IMR-90 (cell line): ENCODE measurements around the gene EPGN. TPM values are rescaled to one million over a fixed set of nuclear protein-coding genes. Genes with fewer than 3 reads are reported as not detected.

ENCODE experiments used
- ATAC-seq: fragments of 200-7000 bp; cut with Tn5 transposase; 2 replicates; pipeline ENCODE4 v1.9.1; 2020; ENCODE audit warnings: low read depth, mild to moderate bottlenecking, moderate library complexity
- BruUV-seq: library from RNA; stranded (reverse); fragments of 400-500 nt; replicated peaks from 2 replicates; lab custom pipeline; 2021; lab: Mats Ljungman, UMichigan
- CTCF ChIA-PET: fragments of 300-600 bp; formaldehyde crosslinking; extraction: SDS; loops from one replicate; lab custom pipeline; 2021; ENCODE audit warnings: antibody characterized with exemption; lab: Yijun Ruan, JAX
- POLR2A ChIA-PET: fragments of 300-600 bp; sonication (Branson Sonifier 250); formaldehyde crosslinking; loops from one replicate; lab custom pipeline; 2022; ENCODE audit warnings: antibody characterized with exemption; ENCODE audit not compliant: unreplicated experiment; lab: Charles Lee
- DNase-seq: peaks from one replicate; pipeline ENCODE4 v3.0.0; 2013
- H2AFZ ChIP-seq: replicated peaks from 2 replicates; pipeline ENCODE3; 2013; ENCODE audit warnings: low read length, mild to moderate bottlenecking; ENCODE audit not compliant: poor library complexity
- H2AK5ac ChIP-seq: 2 replicates; pipeline ENCODE4 v1.6.1; 2013; ENCODE audit warnings: low read depth, low read length, inconsistent platforms
- H2AK9ac ChIP-seq: replicated peaks from 2 replicates; pipeline ENCODE3; 2013; ENCODE audit warnings: mild to moderate bottlenecking, low read depth, low read length, moderate library complexity; ENCODE audit not compliant: poor library complexity
- H2BK120ac ChIP-seq: 2 replicates; pipeline ENCODE4 v1.6.1; 2013; ENCODE audit warnings: low read depth, low read length, inconsistent platforms
- H2BK15ac ChIP-seq: 3 replicates; pipeline ENCODE4 v1.6.1; 2013; ENCODE audit warnings: low read depth, low read length, inconsistent platforms
- H2BK20ac ChIP-seq: 2 replicates; pipeline ENCODE4 v1.6.1; 2013; ENCODE audit warnings: low read depth, mild to moderate bottlenecking, inconsistent platforms, low read length, moderate library complexity
- H2BK5ac ChIP-seq: 2 replicates; pipeline ENCODE4 v1.6.1; 2013; ENCODE audit warnings: mild to moderate bottlenecking, low read depth, low read length, inconsistent platforms; ENCODE audit not compliant: poor library complexity, severe bottlenecking
- H3K14ac ChIP-seq: replicated peaks from 2 replicates; pipeline ENCODE4 v1.6.1; 2013; ENCODE audit warnings: low read depth, low read length, inconsistent platforms
- H3K18ac ChIP-seq: 2 replicates; pipeline ENCODE4 v1.6.1; 2013; ENCODE audit warnings: low read depth, low read length, control low read depth
- H3K23ac ChIP-seq: 2 replicates; pipeline ENCODE4 v1.6.1; 2013; ENCODE audit warnings: low read depth, low read length, inconsistent platforms
- H3K27ac ChIP-seq: 2 replicates; pipeline ENCODE4 v1.5.1; 2013; ENCODE audit warnings: mild to moderate bottlenecking, control low read depth, low read length; ENCODE audit not compliant: insufficient read depth
- H3K27me3 ChIP-seq: 2 replicates; pipeline ENCODE4 v1.6.1; 2013; ENCODE audit warnings: low read length; ENCODE audit not compliant: control insufficient read depth, insufficient read depth
- H3K36me3 ChIP-seq: 2 replicates; pipeline ENCODE4 v1.6.1; 2013; ENCODE audit warnings: low read length, mixed read lengths; ENCODE audit not compliant: control insufficient read depth, insufficient read depth
- H3K4ac ChIP-seq: 2 replicates; pipeline ENCODE4 v1.6.1; 2013; ENCODE audit warnings: low read depth, low read length, inconsistent platforms
- H3K4me1 ChIP-seq: 2 replicates; pipeline ENCODE4 v1.6.1; 2013; ENCODE audit warnings: low read length, mixed read lengths; ENCODE audit not compliant: control insufficient read depth, insufficient read depth
- H3K4me2 ChIP-seq: 2 replicates; pipeline ENCODE4 v1.6.1; 2013; ENCODE audit warnings: low read depth, mild to moderate bottlenecking, control low read depth, low read length, moderate library complexity
- H3K4me3 ChIP-seq: 2 replicates; pipeline ENCODE4 v1.5.1; 2013; ENCODE audit warnings: low read depth, mild to moderate bottlenecking, control low read depth, low read length, moderate library complexity; ENCODE audit not compliant: insufficient read depth
- H3K56ac ChIP-seq: 2 replicates; pipeline ENCODE4 v1.6.1; 2013; ENCODE audit warnings: low read length, inconsistent platforms; ENCODE audit not compliant: insufficient read depth; ENCODE audit errors: extremely low read depth
- H3K79me1 ChIP-seq, 2 experiments: 2 replicates each; pipeline ENCODE4 v1.6.1; 2013; ENCODE audit warnings: low read length in 2 of 2, inconsistent platforms in 1 of 2, low read depth in 1 of 2
- H3K9ac ChIP-seq: 2 replicates; pipeline ENCODE4 v1.6.1; 2013; ENCODE audit warnings: low read depth, low read length, control low read depth
- H3K9me1 ChIP-seq: 2 replicates; pipeline ENCODE4 v1.6.1; 2013; ENCODE audit warnings: low read length, inconsistent platforms; ENCODE audit not compliant: insufficient read depth
- H3K9me3 ChIP-seq: 2 replicates; pipeline ENCODE4 v1.6.1; 2013; ENCODE audit warnings: low read length; ENCODE audit not compliant: control insufficient read depth, insufficient read depth
- H4K20me1 ChIP-seq: 2 replicates; pipeline ENCODE4 v1.6.1; 2013; ENCODE audit warnings: low read length, inconsistent platforms; ENCODE audit not compliant: insufficient read depth
- H4K5ac ChIP-seq: 2 replicates; pipeline ENCODE4 v1.6.1; 2013; ENCODE audit warnings: mild to moderate bottlenecking, low read depth, low read length, control low read depth
- H4K8ac ChIP-seq, 2 experiments: 2 replicates each; pipeline ENCODE4 v1.6.1; 2013; ENCODE audit warnings: low read depth in 2 of 2, low read length in 2 of 2, control low read depth in 1 of 2, inconsistent platforms in 1 of 2
- H4K91ac ChIP-seq: 2 replicates; pipeline ENCODE4 v1.6.1; 2013; ENCODE audit warnings: low read depth, low read length, inconsistent platforms; ENCODE audit not compliant: insufficient read depth
- CEBPB ChIP-seq: IDR thresholded peaks from 2 replicates; pipeline ENCODE4 v1.6.1; 2012; ENCODE audit warnings: low read depth, low read length, improper control_type of control experiment
- CTCF ChIP-seq: conservative IDR thresholded peaks from 2 replicates; pipeline ENCODE4 v1.5.1; 2012; ENCODE audit warnings: mild to moderate bottlenecking, low read depth, low read length, improper control_type of control experiment
- POLR2A ChIP-seq: IDR thresholded peaks from 2 replicates; pipeline ENCODE4 v1.6.1; 2012; ENCODE audit warnings: mild to moderate bottlenecking, low read depth, low read length
- RAD21 ChIP-seq: IDR thresholded peaks from 2 replicates; pipeline ENCODE4 v1.6.1; 2012; ENCODE audit warnings: low read length, improper control_type of control experiment
- SMC3 ChIP-seq: fragments of 150-350 bp; IDR thresholded peaks from 2 replicates; pipeline ENCODE4 v1.6.1; 2016; ENCODE audit warnings: low read depth, mild to moderate bottlenecking, antibody characterized with exemption, low read length, moderate library complexity
- WGBS, 2 experiments: methylation state at CpG; one replicate each; pipeline versions ENCODE4 v1.1.5 to v1.1.7; 2013; ENCODE audit warnings: missing lambda C conversion rate in 2 of 2; ENCODE audit not compliant: insufficient read length in 1 of 2; ENCODE audit errors: extremely low coverage in 2 of 2; 5-methylcytosine and 5-hydroxymethylcytosine counted together
- dilution Hi-C: fragments of 300-500 bp; cut with HindIII; formaldehyde crosslinking; loops from one replicate; pipeline ENCODE4 v1.14.3; 2018; ENCODE audit warnings: low sequenced_read_pairs; ENCODE audit not compliant: unreplicated experiment
- in situ Hi-C: fragments of 300-500 bp; cut with MboI; formaldehyde crosslinking; loops from 3 replicates; pipeline ENCODE4 v1.14.3; 2019; ENCODE audit warnings: low sequenced_read_pairs, inconsistent platforms, mixed read lengths
- intact Hi-C: fragments of 100-400 bp; cut with micrococcal nuclease; formaldehyde crosslinking; loops from 2 replicates; pipeline ENCODE4 v1.10.0; 2022
- polyA plus RNA-seq, 3 experiments: library from polyadenylated mRNA; depleted of rRNA; stranded (reverse); fragments of >200 nt; gene quantifications; 2 replicates each; pipeline ENCODE4 v1.2.3, GENCODE V29; 2012; ENCODE audit warnings: low replicate concordance in 1 of 3
- total RNA-seq: library from RNA; depleted of rRNA; stranded (reverse); fragments of >200 nt; gene quantifications from 2 replicates; pipeline ENCODE4 v1.2.3, GENCODE V29; 2012
- TF ChIP-seq, protein P1 (sequence below): fragments of 150-350 bp; IDR thresholded peaks from 2 replicates; pipeline ENCODE4 v1.6.1; 2016; ENCODE audit warnings: low read depth, mild to moderate bottlenecking, low read length, moderate library complexity, borderline replicate concordance

EPGN gene
- total and polyA plus RNA-seq, 2 of the 4 experiments (the other 2 are of a cell fraction): 0.18 TPM; not detected in 1

DNA sequence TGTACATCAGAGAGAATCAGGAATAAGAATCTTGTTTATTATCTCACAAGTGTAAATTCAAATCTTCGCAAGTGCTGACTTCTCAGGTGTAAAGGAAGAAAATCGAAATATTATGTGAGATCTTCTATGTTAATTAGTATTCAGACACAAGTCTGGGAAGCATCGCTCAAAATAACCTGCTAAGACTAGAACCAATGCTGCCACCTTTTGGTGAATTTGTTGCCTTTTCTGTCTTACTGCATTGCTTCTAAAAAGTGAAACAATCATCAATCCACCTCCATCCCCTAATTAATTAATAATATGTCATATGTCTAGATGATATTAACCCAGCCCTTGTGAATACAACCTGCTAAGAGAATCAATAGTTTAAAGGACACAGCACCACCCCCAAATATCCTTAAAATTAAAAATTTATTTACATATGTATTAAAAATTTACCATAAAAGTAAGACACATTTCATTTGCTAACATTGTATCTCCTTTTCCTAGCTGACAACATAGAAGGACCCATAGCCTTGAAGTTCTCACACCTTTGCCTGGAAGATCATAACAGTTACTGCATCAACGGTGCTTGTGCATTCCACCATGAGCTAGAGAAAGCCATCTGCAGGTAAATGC lies 3.5 kb downstream of the EPGN start:
- Histone ChIP-seq H2BK20ac (no peak overlapping the region), H2BK5ac (no peak overlapping the region), H3K18ac (no peak overlapping the region), H3K4me2 (no peak overlapping the region), H2AK9ac (no peak overlapping the region), H3K4me3 (no peak overlapping the region), H2AK5ac (no peak overlapping the region), H2AFZ (no peak overlapping the region), H2BK15ac (no peak overlapping the region), H4K5ac (no peak overlapping the region), H2BK120ac (no peak overlapping the region), H3K79me1 (no peaks in the 10 kb centered on the region), H3K4me1 (no peaks in the 10 kb centered on the region), H3K23ac (no peak overlapping the region), H3K27ac (no peak overlapping the region), H3K9me3 (no peaks in the 10 kb centered on the region), H4K20me1 (no peaks in the 10 kb centered on the region), H3K9me1 (no peaks in the 10 kb centered on the region), H4K91ac (no peak overlapping the region), H4K8ac (no peak overlapping the region), H3K9ac (no peak overlapping the region), H3K56ac (no peak overlapping the region), H3K36me3 (no peaks in the 10 kb centered on the region), H3K14ac (no peak overlapping the region), H3K27me3 (no peaks in the 10 kb centered on the region; the same call in 1 of the 2 replicates), H3K4ac (no peak overlapping the region)
- TF ChIP-seq CEBPB (no peak), SMC3 (peak; percentile 68), RAD21 (peak; percentile 81), POLR2A (no peak), CTCF (peak; percentile 77)
- TF ChIP-seq, protein P1, sequence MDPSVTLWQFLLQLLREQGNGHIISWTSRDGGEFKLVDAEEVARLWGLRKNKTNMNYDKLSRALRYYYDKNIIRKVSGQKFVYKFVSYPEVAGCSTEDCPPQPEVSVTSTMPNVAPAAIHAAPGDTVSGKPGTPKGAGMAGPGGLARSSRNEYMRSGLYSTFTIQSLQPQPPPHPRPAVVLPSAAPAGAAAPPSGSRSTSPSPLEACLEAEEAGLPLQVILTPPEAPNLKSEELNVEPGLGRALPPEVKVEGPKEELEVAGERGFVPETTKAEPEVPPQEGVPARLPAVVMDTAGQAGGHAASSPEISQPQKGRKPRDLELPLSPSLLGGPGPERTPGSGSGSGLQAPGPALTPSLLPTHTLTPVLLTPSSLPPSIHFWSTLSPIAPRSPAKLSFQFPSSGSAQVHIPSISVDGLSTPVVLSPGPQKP: no peak
- dilution Hi-C loops (no loop called here), in situ Hi-C loops (loop anchor here (5.0 to 25.0 kb wide), 2 partner anchors 135 to 650 kb away; no protein-coding TSS in a partner anchor), intact Hi-C loops (loop anchor here (1.0 to 5.0 kb wide), 3 partner anchors 84 to 650 kb away; no protein-coding TSS in a partner anchor)
- DNase-seq (peak; percentile 62), ATAC-seq (peak; percentile 69; the same call in 1 of the 2 replicates)
- no TSS peak for BruUV-seq
- POLR2A ChIA-PET: no interaction called here
- CTCF ChIA-PET: no interaction called here
- WGBS, 2 experiments: no CpG with 5 or more reads among the region's 4 CpGs
